CD4-positive, CD25-positive, alpha-beta regulatory T cell (primary cell): ENCODE results near the gene HOXC10. TPM values are rescaled to one million over a fixed set of nuclear protein-coding genes. Genes with fewer than 3 reads are reported as not detected.

ENCODE experiments used
- ATAC-seq, 2 donors: fragments of 150-1000 bp; cut with Tn5 transposase; one replicate each; pipeline ENCODE4 v1.10.0; 2021; ENCODE audit warnings: low read depth in 2 of 2, moderate number of reproducible peaks in 2 of 2, moderate library complexity in 1 of 2
- DNase-seq, 3 donors: peaks; one replicate each; pipeline versions ENCODE4 v3.0.0 to v3.0.0-alpha.2; 2012 to 2022; ENCODE audit warnings: mixed read lengths in 1 of 3
- H3K27ac ChIP-seq: one replicate; pipeline ENCODE4 v1.7.0; 2013; ENCODE audit warnings: mild to moderate bottlenecking, low read length; ENCODE audit not compliant: insufficient read depth, poor library complexity, severe bottlenecking
- H3K27me3 ChIP-seq: one replicate; pipeline ENCODE4 v1.7.0; 2013; ENCODE audit warnings: low read length; ENCODE audit not compliant: control insufficient read depth, insufficient read depth
- H3K36me3 ChIP-seq: one replicate; pipeline ENCODE4 v1.7.0; 2013; ENCODE audit warnings: mild to moderate bottlenecking, low read length, moderate library complexity; ENCODE audit not compliant: control insufficient read depth, insufficient read depth
- H3K4me1 ChIP-seq: 2 replicates; pipeline ENCODE4 v1.7.0; 2013; ENCODE audit warnings: mild to moderate bottlenecking, low read length; ENCODE audit not compliant: insufficient read depth, control insufficient read depth, poor library complexity, severe bottlenecking
- H3K4me3 ChIP-seq: one replicate; pipeline ENCODE4 v1.7.0; 2013; ENCODE audit warnings: low read depth, mild to moderate bottlenecking, low read length, moderate library complexity
- H3K9me3 ChIP-seq, 2 experiments: 1 replicate in 1 of 2; 2 replicates in 1 of 2; pipeline ENCODE4 v1.7.0; 2013; ENCODE audit warnings: low read length in 2 of 2, mild to moderate bottlenecking in 1 of 2, moderate library complexity in 1 of 2; ENCODE audit not compliant: control insufficient read depth in 2 of 2
- H3K27ac Mint-ChIP-seq, 3 donors: one replicate each; pipeline ENCODE4 v1.8.0; 2020 to 2022; ENCODE audit warnings: mild to moderate bottlenecking in 3 of 3, mixed read lengths in 3 of 3, moderate library complexity in 2 of 3
- H3K27me3 Mint-ChIP-seq: one replicate; pipeline ENCODE4 v1.8.0; 2022; ENCODE audit warnings: mild to moderate bottlenecking, mixed read lengths
- H3K36me3 Mint-ChIP-seq: one replicate; pipeline ENCODE4 v1.8.0; 2020; ENCODE audit warnings: mixed read lengths
- H3K4me1 Mint-ChIP-seq, 4 donors: one replicate each; pipeline ENCODE4 v1.8.0; 2020 to 2022; ENCODE audit warnings: mixed read lengths in 4 of 4, mild to moderate bottlenecking in 1 of 4
- H3K4me3 Mint-ChIP-seq, 4 donors: one replicate each; pipeline ENCODE4 v1.8.0; 2020 to 2022; ENCODE audit warnings: mild to moderate bottlenecking in 4 of 4, mixed read lengths in 4 of 4, moderate library complexity in 3 of 4
- H3K9me3 Mint-ChIP-seq, 7 donors: one replicate each; pipeline ENCODE4 v1.8.0; 2020 to 2022; ENCODE audit warnings: mixed read lengths in 7 of 7, mild to moderate bottlenecking in 3 of 7, moderate library complexity in 2 of 7
- polyA plus RNA-seq, 4 donors: library from polyadenylated mRNA; unstranded; fragments of 300-500 nt; fragmentation: Illumina TruSeq; gene quantifications; one replicate each; pipeline ENCODE4 v1.2.3, GENCODE V29; 2021
- total RNA-seq: library from RNA; stranded (reverse); gene quantifications from one replicate; pipeline ENCODE4 v1.2.3, GENCODE V29; 2022

Gene HOXC10
- total and polyA plus RNA-seq, 5 donors from 2014 or later = not detected

- no peaks in the 10 kb centered on the region for H3K36me3 ChIP-seq
- peaks cover 97% of the 10 kb centered on the region for H3K27me3 Mint-ChIP-seq
- no peak for DNase-seq
- H3K27ac Mint-ChIP-seq = peak overlapping the region in 2 of 3 donors; percentile 66 to 92
- H3K9me3 Mint-ChIP-seq = peaks cover 0 to 18% (median 1%) of the 10 kb centered on the region in 7 donors
- H3K36me3 Mint-ChIP-seq = no peaks in the 10 kb centered on the region
- H3K4me3 Mint-ChIP-seq = peak overlapping the region; percentile 36 to 87 (median 48)
- H3K27ac ChIP-seq = no peak overlapping the region
- H3K27me3 ChIP-seq = peaks cover 70% of the 10 kb centered on the region
- no peak for ATAC-seq
- H3K4me1 Mint-ChIP-seq = peaks cover 0 to 28% (median 16%) of the 10 kb centered on the region in 4 donors
- H3K9me3 ChIP-seq = peaks cover 2 to 20% of the 10 kb centered on the region in 2 experiments
- H3K4me1 ChIP-seq = peaks cover 29% of the 10 kb centered on the region
- no peak overlapping the region for H3K4me3 ChIP-seq
These were observed 11.5 kb upstream of the HOXC10 start for GRCh38 chr12:53973236-53974042.

GRCh38 chr12:53974084-53975063 is 10.6 kb upstream of the HOXC10 start, which contains the start of gene HOTAIR:
Gene HOTAIR (minus strand): TSS chr12:53974954.
- H3K27ac ChIP-seq = no peak within 1 kb of the TSS
- DNase-seq = peak in 1 of 3 donors; percentile 45
- peaks cover 66% of the 10 kb centered on the region for H3K27me3 ChIP-seq
- H3K4me3 Mint-ChIP-seq = peak within 1 kb of the TSS; percentile 36 to 81 (median 78)
- H3K9me3 ChIP-seq = peaks cover 2 to 20% of the 10 kb centered on the region in 2 experiments
- no peaks in the 10 kb centered on the region for H3K36me3 ChIP-seq
- peaks cover 29% of the 10 kb centered on the region for H3K4me1 ChIP-seq
- ATAC-seq = no peak
- peak within 1 kb of the TSS in 1 of 3 donors; percentile 26 for H3K27ac Mint-ChIP-seq
- peaks cover 0 to 31% (median 16%) of the 10 kb centered on the region in 4 donors for H3K4me1 Mint-ChIP-seq
- peaks cover 97% of the 10 kb centered on the region for H3K27me3 Mint-ChIP-seq
- no peak within 1 kb of the TSS for H3K4me3 ChIP-seq
- no peaks in the 10 kb centered on the region for H3K36me3 Mint-ChIP-seq
- peaks cover 0 to 18% (median 1%) of the 10 kb centered on the region in 7 donors for H3K9me3 Mint-ChIP-seq

- Histone ChIP-seq H3K4me3 (no peak overlapping the region), H3K27me3 (peaks cover 64% of the 10 kb centered on the region), H3K4me1 (peaks cover 29% of the 10 kb centered on the region), H3K36me3 (no peaks in the 10 kb centered on the region), H3K27ac (no peak overlapping the region), H3K9me3 (peaks cover 2 to 20% of the 10 kb centered on the region in 2 experiments)
- Mint-ChIP-seq H3K27me3 (peaks cover 97% of the 10 kb centered on the region), H3K27ac (peak overlapping the region in 1 of 3 donors; percentile 26), H3K4me1 (peaks cover 0 to 31% (median 16%) of the 10 kb centered on the region in 4 donors), H3K36me3 (no peaks in the 10 kb centered on the region), H3K4me3 (peak overlapping the region in 3 of 4 donors; percentile 4 to 76 (median 63)), H3K9me3 (peaks cover 0 to 20% (median 1%) of the 10 kb centered on the region in 7 donors)
- ATAC-seq = no peak
- DNase-seq = no peak
These were observed 9.9 kb upstream of the HOXC10 start for GRCh38 chr12:53975064-53975471.

GRCh38 chr12:53975479-53976152 is 9.3 kb upstream of the HOXC10 start:
- ATAC-seq = no peak
- Histone ChIP-seq H3K4me3 (no peak overlapping the region), H3K4me1 (peaks cover 29% of the 10 kb centered on the region), H3K27me3 (peaks cover 64% of the 10 kb centered on the region), H3K9me3 (peaks cover 2 to 20% of the 10 kb centered on the region in 2 experiments), H3K27ac (no peak overlapping the region), H3K36me3 (no peaks in the 10 kb centered on the region)
- peaks cover 0 to 23% (median 1%) of the 10 kb centered on the region in 7 donors for H3K9me3 Mint-ChIP-seq
- no peak for DNase-seq
- peaks cover 0 to 31% (median 16%) of the 10 kb centered on the region in 4 donors for H3K4me1 Mint-ChIP-seq
- no peak overlapping the region for H3K27ac Mint-ChIP-seq
- H3K36me3 Mint-ChIP-seq = no peaks in the 10 kb centered on the region
- peak overlapping the region; percentile 2 to 76 (median 40) for H3K4me3 Mint-ChIP-seq
- H3K27me3 Mint-ChIP-seq = peaks cover 97% of the 10 kb centered on the region

- Histone ChIP-seq H3K4me3 (no peak overlapping the region), H3K36me3 (no peaks in the 10 kb centered on the region), H3K27ac (no peak overlapping the region), H3K27me3 (peaks cover 64% of the 10 kb centered on the region), H3K9me3 (peaks cover 2 to 20% of the 10 kb centered on the region in 2 experiments), H3K4me1 (peaks cover 29% of the 10 kb centered on the region)
- no peak overlapping the region for H3K27ac Mint-ChIP-seq
- no peaks in the 10 kb centered on the region for H3K36me3 Mint-ChIP-seq
- ATAC-seq = no peak
- peak overlapping the region in 3 of 4 donors; percentile 4 to 75 (median 56) for H3K4me3 Mint-ChIP-seq
- peaks cover 0 to 23% (median 1%) of the 10 kb centered on the region in 7 donors for H3K9me3 Mint-ChIP-seq
- DNase-seq = no peak
- H3K27me3 Mint-ChIP-seq = peaks cover 97% of the 10 kb centered on the region
- H3K4me1 Mint-ChIP-seq = peaks cover 5 to 35% (median 17%) of the 10 kb centered on the region in 4 donors
These were observed 8.6 kb upstream of the HOXC10 start for GRCh38 chr12:53976172-53976822.

GRCh38 chr12:53976823-53977595 is 7.9 kb upstream of the HOXC10 start:
- no peak overlapping the region for H3K4me3 ChIP-seq
- peaks cover 97% of the 10 kb centered on the region for H3K27me3 Mint-ChIP-seq

More at GRCh38 chr12:53976823-53977595, 7.9 kb upstream of the HOXC10 start:
- H3K27ac Mint-ChIP-seq = no peak overlapping the region
- ATAC-seq (no peak), DNase-seq (no peak)
- peaks cover 2 to 20% of the 10 kb centered on the region in 2 experiments for H3K9me3 ChIP-seq
- H3K36me3 Mint-ChIP-seq = no peaks in the 10 kb centered on the region
- peak overlapping the region in 2 of 4 donors; percentile 6 to 7 for H3K4me3 Mint-ChIP-seq
- peaks cover 5 to 35% (median 17%) of the 10 kb centered on the region in 4 donors for H3K4me1 Mint-ChIP-seq
- peaks cover 0 to 20% (median 1%) of the 10 kb centered on the region in 7 donors for H3K9me3 Mint-ChIP-seq
- no peaks in the 10 kb centered on the region for H3K36me3 ChIP-seq
- peaks cover 29% of the 10 kb centered on the region for H3K4me1 ChIP-seq
- H3K27ac ChIP-seq = no peak overlapping the region
- H3K27me3 ChIP-seq = peaks cover 61% of the 10 kb centered on the region
